ENCODE data around the gene MNAT1.
"Not testable (repeated sequence)": the region's sequence is repeated elsewhere in the genome, so short reads cannot be mapped to it uniquely, and the experiment has no call there.

Gene MNAT1

DNA sequence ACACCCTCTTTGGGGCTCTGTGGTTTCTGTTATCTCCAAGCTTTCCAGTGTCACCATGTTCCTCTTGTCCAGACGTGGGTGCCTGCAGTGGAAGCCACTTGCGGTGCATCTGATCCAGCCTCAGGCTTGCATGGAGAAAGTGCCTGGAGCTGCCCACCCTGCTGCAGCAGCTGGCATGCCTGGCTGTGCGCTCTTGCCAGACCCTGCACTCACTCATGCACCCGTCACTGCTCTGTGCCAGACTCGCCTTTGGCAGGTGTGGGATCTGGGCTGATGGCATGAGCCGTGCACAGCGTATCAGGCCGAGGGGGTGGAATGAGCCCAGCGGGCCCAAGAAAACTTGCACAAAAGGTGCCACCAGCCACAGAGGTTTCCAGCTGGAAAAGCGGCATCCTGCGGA is 105.1 kb downstream of the MNAT1 start:
- TF ChIP-seq, protein P1, sequence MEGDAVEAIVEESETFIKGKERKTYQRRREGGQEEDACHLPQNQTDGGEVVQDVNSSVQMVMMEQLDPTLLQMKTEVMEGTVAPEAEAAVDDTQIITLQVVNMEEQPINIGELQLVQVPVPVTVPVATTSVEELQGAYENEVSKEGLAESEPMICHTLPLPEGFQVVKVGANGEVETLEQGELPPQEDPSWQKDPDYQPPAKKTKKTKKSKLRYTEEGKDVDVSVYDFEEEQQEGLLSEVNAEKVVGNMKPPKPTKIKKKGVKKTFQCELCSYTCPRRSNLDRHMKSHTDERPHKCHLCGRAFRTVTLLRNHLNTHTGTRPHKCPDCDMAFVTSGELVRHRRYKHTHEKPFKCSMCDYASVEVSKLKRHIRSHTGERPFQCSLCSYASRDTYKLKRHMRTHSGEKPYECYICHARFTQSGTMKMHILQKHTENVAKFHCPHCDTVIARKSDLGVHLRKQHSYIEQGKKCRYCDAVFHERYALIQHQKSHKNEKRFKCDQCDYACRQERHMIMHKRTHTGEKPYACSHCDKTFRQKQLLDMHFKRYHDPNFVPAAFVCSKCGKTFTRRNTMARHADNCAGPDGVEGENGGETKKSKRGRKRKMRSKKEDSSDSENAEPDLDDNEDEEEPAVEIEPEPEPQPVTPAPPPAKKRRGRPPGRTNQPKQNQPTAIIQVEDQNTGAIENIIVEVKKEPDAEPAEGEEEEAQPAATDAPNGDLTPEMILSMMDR (IDR thresholded peaks at IDR 0.05; ENCODE audit: poor library complexity, severe bottlenecking): no peak
- DNase-seq (ENCODE audit: low spot score): no peak
- H3K27ac ChIP-seq (ENCODE audit: poor library complexity, severe bottlenecking): no peak overlapping the region
- no peaks in the 10 kb centered on the region for H3K9me3 ChIP-seq (ENCODE audit: severe bottlenecking)
- H3K27me3 ChIP-seq (ENCODE audit: insufficient read depth, poor library complexity, severe bottlenecking): no peaks in the 10 kb centered on the region
- H3K4me3 ChIP-seq (ENCODE audit: severe bottlenecking): no peak overlapping the region
- no peaks in the 10 kb centered on the region for H3K4me1 ChIP-seq (ENCODE audit: insufficient read depth, poor library complexity, severe bottlenecking)
- H3K36me3 ChIP-seq (ENCODE audit: low read depth): peaks cover 14% of the 10 kb centered on the region
- no peak for ATAC-seq (ENCODE audit: low read depth)

DNA sequence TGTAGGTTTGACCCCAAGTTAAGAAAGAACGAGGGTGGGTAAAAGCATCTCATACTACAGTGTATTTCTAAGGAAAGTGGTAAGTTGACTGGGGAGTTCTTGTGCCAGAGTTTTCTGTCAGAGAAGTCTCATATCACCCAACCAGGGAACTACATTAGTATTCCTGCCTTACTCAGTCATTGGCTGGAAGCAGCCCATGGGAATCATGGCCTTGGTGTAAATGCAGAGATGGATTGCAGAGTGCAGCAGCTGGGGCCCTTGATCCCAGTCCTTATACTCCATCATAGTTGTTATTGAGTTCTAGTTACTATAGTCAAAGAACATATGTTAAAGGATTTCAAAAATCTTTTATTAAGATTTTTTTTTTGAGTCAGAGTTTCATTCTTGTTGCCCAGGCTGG is 105.8 kb downstream of the MNAT1 start:
- TF ChIP-seq, protein P1 (IDR thresholded peaks at IDR 0.05; ENCODE audit: poor library complexity, severe bottlenecking): no peak
- Histone ChIP-seq H3K36me3 (ENCODE audit: low read depth) (peaks cover 15% of the 10 kb centered on the region), H3K27me3 (ENCODE audit: insufficient read depth, poor library complexity, severe bottlenecking) (no peaks in the 10 kb centered on the region), H3K9me3 (ENCODE audit: severe bottlenecking) (no peaks in the 10 kb centered on the region), H3K4me3 (ENCODE audit: severe bottlenecking) (no peak overlapping the region), H3K27ac (ENCODE audit: poor library complexity, severe bottlenecking) (no peak overlapping the region), H3K4me1 (ENCODE audit: insufficient read depth, poor library complexity, severe bottlenecking) (no peaks in the 10 kb centered on the region)
- ATAC-seq (ENCODE audit: low read depth) (no peak), DNase-seq (ENCODE audit: low spot score) (no peak)

DNA sequence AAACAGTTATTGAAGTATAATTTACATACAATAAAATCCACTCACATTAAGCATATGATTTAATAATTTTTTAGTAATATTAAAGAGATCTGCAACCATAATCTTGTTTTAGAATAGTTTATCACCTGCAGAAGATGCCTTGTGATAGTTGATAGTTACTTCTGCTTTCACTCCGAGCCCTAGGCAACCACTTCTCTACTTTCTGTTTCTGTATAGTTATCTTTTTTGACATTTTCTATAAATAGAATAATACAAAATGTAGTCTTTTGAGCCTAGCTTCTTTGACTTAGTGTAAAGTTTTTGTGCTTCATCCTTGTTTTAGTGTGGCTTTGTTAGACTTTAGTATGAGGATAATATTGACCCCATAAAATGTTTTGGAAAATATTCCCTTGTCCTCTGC is 111.0 kb downstream of the MNAT1 start:
- Histone ChIP-seq H3K27me3 (ENCODE audit: insufficient read depth, poor library complexity, severe bottlenecking) (no peaks in the 10 kb centered on the region), H3K27ac (ENCODE audit: poor library complexity, severe bottlenecking) (no peak overlapping the region), H3K9me3 (ENCODE audit: severe bottlenecking) (peaks cover 5% of the 10 kb centered on the region), H3K36me3 (ENCODE audit: low read depth) (peaks cover 36% of the 10 kb centered on the region), H3K4me3 (ENCODE audit: severe bottlenecking) (no peak overlapping the region), H3K4me1 (ENCODE audit: insufficient read depth, poor library complexity, severe bottlenecking) (no peaks in the 10 kb centered on the region)
- ATAC-seq (ENCODE audit: low read depth): no peak
- TF ChIP-seq, protein P1 (IDR thresholded peaks at IDR 0.05; ENCODE audit: poor library complexity, severe bottlenecking): no peak
- DNase-seq (ENCODE audit: low spot score): no peak

DNA sequence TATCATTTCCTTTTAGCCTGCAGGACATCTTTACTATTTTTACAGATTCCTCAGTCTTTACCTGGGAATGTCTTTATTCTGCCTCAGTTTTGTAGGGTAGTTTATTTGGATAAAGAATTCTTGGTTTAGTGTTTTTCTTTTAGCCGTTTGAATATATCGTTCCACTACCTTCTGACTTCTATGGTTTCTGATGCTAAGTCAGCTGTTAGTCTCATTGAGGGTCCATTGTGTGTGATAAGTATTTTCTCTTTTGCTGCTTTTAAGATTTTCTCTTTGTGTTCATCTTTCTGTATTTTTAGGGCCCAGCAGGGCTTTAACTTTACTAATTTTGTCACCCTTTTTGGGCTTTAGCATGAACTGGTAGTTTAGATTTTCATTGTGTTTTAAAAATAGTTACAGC is 113.5 kb downstream of the MNAT1 start:
- H3K9me3 ChIP-seq (ENCODE audit: severe bottlenecking): peaks cover 5% of the 10 kb centered on the region
- no peak for ATAC-seq (ENCODE audit: low read depth)
- H3K4me3 ChIP-seq (ENCODE audit: severe bottlenecking): no peak overlapping the region
- H3K27ac ChIP-seq (ENCODE audit: poor library complexity, severe bottlenecking): no peak overlapping the region
- no peak for DNase-seq (ENCODE audit: low spot score)
- H3K36me3 ChIP-seq (ENCODE audit: low read depth): peaks cover 44% of the 10 kb centered on the region
- no peaks in the 10 kb centered on the region for H3K27me3 ChIP-seq (ENCODE audit: insufficient read depth, poor library complexity, severe bottlenecking)
- TF ChIP-seq, protein P1 (IDR thresholded peaks at IDR 0.05; ENCODE audit: poor library complexity, severe bottlenecking): no peak
- no peaks in the 10 kb centered on the region for H3K4me1 ChIP-seq (ENCODE audit: insufficient read depth, poor library complexity, severe bottlenecking)

DNA sequence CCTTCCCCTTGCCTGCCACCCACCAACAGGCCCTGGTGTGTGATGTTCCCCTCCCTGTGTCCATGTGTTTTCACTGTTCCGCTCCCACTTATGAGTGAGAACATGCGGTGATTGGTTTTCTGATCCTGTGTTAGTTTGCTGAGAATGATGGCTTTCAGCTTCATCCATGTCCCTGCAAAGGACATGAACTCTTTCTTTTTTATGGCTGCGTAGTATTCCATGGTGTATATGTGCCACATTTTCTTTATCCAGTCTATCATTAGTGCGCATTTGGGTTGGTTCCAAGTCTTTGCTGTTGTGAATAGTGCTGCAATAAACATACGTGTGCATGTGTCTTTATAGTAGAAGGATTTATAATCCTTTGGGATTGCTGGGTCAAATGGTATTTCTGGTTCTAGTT is 117.1 kb downstream of the MNAT1 start:
- ATAC-seq (ENCODE audit: low read depth); H3K4me3 ChIP-seq (ENCODE audit: severe bottlenecking); DNase-seq (ENCODE audit: low spot score); H3K4me1 ChIP-seq (ENCODE audit: insufficient read depth, poor library complexity, severe bottlenecking); H3K27ac ChIP-seq (ENCODE audit: poor library complexity, severe bottlenecking); H3K9me3 ChIP-seq (ENCODE audit: severe bottlenecking); H3K27me3 ChIP-seq (ENCODE audit: insufficient read depth, poor library complexity, severe bottlenecking): not testable (repeated sequence)
- H3K36me3 ChIP-seq (ENCODE audit: low read depth): peaks cover 33% of the 10 kb centered on the region

Data from RWPE2 (cell line).